Neural crest cell (in vitro differentiated cells): ENCODE results near the gene PEAK1. TPM values are rescaled to one million over a fixed set of nuclear protein-coding genes. Genes with fewer than 3 reads are reported as not detected.

Experiments used
- DNase-seq: peaks from one replicate; pipeline ENCODE4 v3.0.0; 2021; ENCODE audit warnings: low read depth, mixed read lengths, low spot score
- H3K27ac Mint-ChIP-seq: one replicate; pipeline ENCODE4 v1.8.0; 2021; ENCODE audit warnings: mild to moderate bottlenecking, mixed read lengths; ENCODE audit not compliant: unreplicated experiment
- H3K27me3 Mint-ChIP-seq: 2 replicates; pipeline ENCODE4 v1.8.0; 2021; ENCODE audit warnings: low read depth, mild to moderate bottlenecking, mixed read lengths
- H3K36me3 Mint-ChIP-seq: 2 replicates; pipeline ENCODE4 v1.8.0; 2021; ENCODE audit warnings: low read depth, mild to moderate bottlenecking, mixed read lengths
- H3K4me1 Mint-ChIP-seq: 2 replicates; pipeline ENCODE4 v1.8.0; 2021; ENCODE audit warnings: mixed read lengths
- H3K4me3 Mint-ChIP-seq: one replicate; pipeline ENCODE4 v1.8.0; 2021; ENCODE audit warnings: mild to moderate bottlenecking, mixed read lengths
- H3K9me3 Mint-ChIP-seq: 2 replicates; pipeline ENCODE4 v1.8.0; 2021; ENCODE audit warnings: mixed read lengths
- CTCF ChIP-seq: fragments of 200-600 bp; sonication (generic); conservative IDR thresholded peaks from 2 replicates; pipeline ENCODE4 v1.5.0; 2021; ENCODE audit warnings: antibody characterized with exemption, mild to moderate bottlenecking
- total RNA-seq: library from RNA; stranded (reverse); gene quantifications from 2 replicates; pipeline ENCODE4 v1.2.1, GENCODE V29; 2021

The PEAK1 gene
- total RNA-seq, 1 donor from 2014 or later, result 26.0 TPM

- Mint-ChIP-seq H3K4me3 (no peak overlapping the region), H3K27ac (no peak overlapping the region), H3K4me1 (no peaks in the 10 kb centered on the region), H3K9me3 (no peaks in the 10 kb centered on the region), H3K27me3 (no peaks in the 10 kb centered on the region), H3K36me3 (peaks cover 3% of the 10 kb centered on the region)
- TF ChIP-seq CTCF, result no peak
- no peak for DNase-seq
Measured at GRCh38 chr15:77436822-77437221, 16.9 kb upstream of the PEAK1 start.

GRCh38 chr15:77430652-77431051 is 10.7 kb upstream of the PEAK1 start:
- Mint-ChIP-seq H3K4me1 (no peaks in the 10 kb centered on the region), H3K4me3 (no peak overlapping the region), H3K36me3 (peaks cover 2% of the 10 kb centered on the region), H3K9me3 (no peaks in the 10 kb centered on the region), H3K27me3 (no peaks in the 10 kb centered on the region), H3K27ac (no peak overlapping the region)
- no peak for TF ChIP-seq CTCF
- no peak for DNase-seq

- Mint-ChIP-seq H3K9me3 (no peaks in the 10 kb centered on the region), H3K4me3 (no peak overlapping the region), H3K36me3 (peaks cover 2% of the 10 kb centered on the region), H3K27me3 (no peaks in the 10 kb centered on the region), H3K4me1 (peaks cover under 1% of the 10 kb centered on the region), H3K27ac (no peak overlapping the region)
- no peak for TF ChIP-seq CTCF
- DNase-seq, result no peak
Measured at GRCh38 chr15:77430213-77430612, 10.3 kb upstream of the PEAK1 start.

- no peak overlapping the region for H3K27ac Mint-ChIP-seq
- no peaks in the 10 kb centered on the region for H3K9me3 Mint-ChIP-seq
- H3K4me1 Mint-ChIP-seq, result peaks cover 20% of the 10 kb centered on the region
- peaks cover 2% of the 10 kb centered on the region for H3K36me3 Mint-ChIP-seq
- H3K27me3 Mint-ChIP-seq, result no peaks in the 10 kb centered on the region
- no peak for DNase-seq
- no peak for TF ChIP-seq CTCF
- no peak overlapping the region for H3K4me3 Mint-ChIP-seq
Measured at GRCh38 chr15:77426871-77427270, 7.0 kb upstream of the PEAK1 start.

- peaks cover 2% of the 10 kb centered on the region for H3K36me3 Mint-ChIP-seq
- no peak for TF ChIP-seq CTCF
- no peaks in the 10 kb centered on the region for H3K9me3 Mint-ChIP-seq
- H3K4me1 Mint-ChIP-seq, result peaks cover 25% of the 10 kb centered on the region
- H3K27ac Mint-ChIP-seq, result no peak overlapping the region
- no peak overlapping the region for H3K4me3 Mint-ChIP-seq
- no peak for DNase-seq
- H3K27me3 Mint-ChIP-seq, result no peaks in the 10 kb centered on the region
Measured at GRCh38 chr15:77426377-77426776, 6.5 kb upstream of the PEAK1 start.

- TF ChIP-seq CTCF, result no peak
- no peak overlapping the region for H3K27ac Mint-ChIP-seq
- H3K4me1 Mint-ChIP-seq, result peaks cover 28% of the 10 kb centered on the region
- peaks cover 2% of the 10 kb centered on the region for H3K36me3 Mint-ChIP-seq
- H3K9me3 Mint-ChIP-seq, result no peaks in the 10 kb centered on the region
- no peaks in the 10 kb centered on the region for H3K27me3 Mint-ChIP-seq
- DNase-seq, result no peak
- peak overlapping the region; percentile 12 for H3K4me3 Mint-ChIP-seq
Measured at GRCh38 chr15:77425104-77425503, 5.2 kb upstream of the PEAK1 start.
